Activated naive CD8-positive, alpha-beta T cell treated with anti-CD3 and anti-CD28 coated beads, Interleukin-2, amount 50 U/mL, for 24 hours (primary cell): ENCODE measurements around the gene POLR1E.
"Not testable (repeated sequence)": the region's sequence is repeated elsewhere in the genome, so short reads cannot be mapped to it uniquely, and the experiment has no call there.

Source experiments
- ATAC-seq: fragments of 150-1000 bp; cut with Tn5 transposase; one replicate; pipeline ENCODE4 v1.10.0; 2021
- DNase-seq: peaks from one replicate; pipeline ENCODE4 v3.0.0; 2021
- H3K27ac Mint-ChIP-seq: one replicate; pipeline ENCODE4 v1.8.0; 2021; ENCODE audit warnings: mild to moderate bottlenecking, mixed read lengths
- H3K27me3 Mint-ChIP-seq: one replicate; pipeline ENCODE4 v1.8.0; 2021; ENCODE audit warnings: mixed read lengths
- H3K36me3 Mint-ChIP-seq: one replicate; pipeline ENCODE4 v1.8.0; 2021; ENCODE audit warnings: low read depth, mixed read lengths
- H3K4me1 Mint-ChIP-seq: one replicate; pipeline ENCODE4 v1.8.0; 2021; ENCODE audit warnings: mixed read lengths
- H3K4me3 Mint-ChIP-seq: one replicate; pipeline ENCODE4 v1.8.0; 2021; ENCODE audit warnings: mild to moderate bottlenecking, moderate library complexity, mixed read lengths
- H3K9me3 Mint-ChIP-seq: one replicate; pipeline ENCODE4 v1.8.0; 2021; ENCODE audit warnings: mixed read lengths

Gene POLR1E

GRCh38 chr9:37474438-37474837, 11.3 kb upstream of the POLR1E start:
- H3K36me3 Mint-ChIP-seq: no peaks in the 10 kb centered on the region
- peaks cover 5% of the 10 kb centered on the region for H3K9me3 Mint-ChIP-seq
- DNase-seq (no peak), ATAC-seq (no peak)
- peaks cover 12% of the 10 kb centered on the region for H3K4me1 Mint-ChIP-seq
- peaks cover 14% of the 10 kb centered on the region for H3K27me3 Mint-ChIP-seq
- no peak overlapping the region for H3K4me3 Mint-ChIP-seq
- no peak overlapping the region for H3K27ac Mint-ChIP-seq

- H3K27me3 Mint-ChIP-seq: peaks cover 24% of the 10 kb centered on the region
- ATAC-seq (no peak), DNase-seq (no peak)
- H3K36me3 Mint-ChIP-seq: no peaks in the 10 kb centered on the region
- H3K9me3 Mint-ChIP-seq: peaks cover 5% of the 10 kb centered on the region
- no peak overlapping the region for H3K4me3 Mint-ChIP-seq
- H3K27ac Mint-ChIP-seq: no peak overlapping the region
- H3K4me1 Mint-ChIP-seq: peaks cover 14% of the 10 kb centered on the region
These were observed 8.8 kb upstream of the POLR1E start for GRCh38 chr9:37476930-37477329.

- H3K4me3 Mint-ChIP-seq, H3K36me3 Mint-ChIP-seq, H3K9me3 Mint-ChIP-seq, ATAC-seq, H3K27ac Mint-ChIP-seq, DNase-seq, H3K4me1 Mint-ChIP-seq: not testable (repeated sequence)
- H3K27me3 Mint-ChIP-seq: peaks cover 24% of the 10 kb centered on the region
These were observed 8.3 kb upstream of the POLR1E start for GRCh38 chr9:37477443-37477842.

GRCh38 chr9:37477987-37478619, 7.6 kb upstream of the POLR1E start:
- H3K4me3 Mint-ChIP-seq, H3K4me1 Mint-ChIP-seq, H3K9me3 Mint-ChIP-seq, H3K27ac Mint-ChIP-seq, ATAC-seq, DNase-seq, H3K36me3 Mint-ChIP-seq: not testable (repeated sequence)
- H3K27me3 Mint-ChIP-seq: peaks cover 24% of the 10 kb centered on the region

GRCh38 chr9:37480759-37481158, 5.0 kb upstream of the POLR1E start:
- Mint-ChIP-seq H3K9me3 (no peaks in the 10 kb centered on the region), H3K36me3 (no peaks in the 10 kb centered on the region), H3K4me1 (peaks cover 15% of the 10 kb centered on the region), H3K4me3 (no peak overlapping the region), H3K27me3 (peaks cover 24% of the 10 kb centered on the region), H3K27ac (no peak overlapping the region)
- ATAC-seq: no peak
- DNase-seq: no peak

- peaks cover 6% of the 10 kb centered on the region for H3K27me3 Mint-ChIP-seq
- DNase-seq (no peak), ATAC-seq (peak; percentile 0)
- no peaks in the 10 kb centered on the region for H3K9me3 Mint-ChIP-seq
- H3K4me3 Mint-ChIP-seq: peak overlapping the region; percentile 90
- peaks cover 34% of the 10 kb centered on the region for H3K36me3 Mint-ChIP-seq
- peaks cover 42% of the 10 kb centered on the region for H3K4me1 Mint-ChIP-seq
- peak overlapping the region; percentile 86 for H3K27ac Mint-ChIP-seq
These were observed 488 bp downstream of the POLR1E start for GRCh38 chr9:37486256-37486615.

- peaks cover 41% of the 10 kb centered on the region for H3K4me1 Mint-ChIP-seq
- peak overlapping the region; percentile 86 for H3K27ac Mint-ChIP-seq
- DNase-seq (no peak), ATAC-seq (no peak)
- peak overlapping the region; percentile 90 for H3K4me3 Mint-ChIP-seq
- H3K9me3 Mint-ChIP-seq: no peaks in the 10 kb centered on the region
- H3K27me3 Mint-ChIP-seq: peaks cover under 1% of the 10 kb centered on the region
- peaks cover 37% of the 10 kb centered on the region for H3K36me3 Mint-ChIP-seq
These were observed 1.1 kb downstream of the POLR1E start for GRCh38 chr9:37486616-37487548.

- DNase-seq: no peak
- H3K4me1 Mint-ChIP-seq: peaks cover 30% of the 10 kb centered on the region
- H3K9me3 Mint-ChIP-seq: no peaks in the 10 kb centered on the region
- H3K27ac Mint-ChIP-seq: no peak overlapping the region
- H3K27me3 Mint-ChIP-seq: no peaks in the 10 kb centered on the region
- H3K36me3 Mint-ChIP-seq: peaks cover 65% of the 10 kb centered on the region
- no peak overlapping the region for H3K4me3 Mint-ChIP-seq
- peak; percentile 21 for ATAC-seq
These were observed 6.2 kb downstream of the POLR1E start for GRCh38 chr9:37491939-37492338.

GRCh38 chr9:37495571-37495970, 9.8 kb downstream of the POLR1E start:
- no peaks in the 10 kb centered on the region for H3K9me3 Mint-ChIP-seq
- no peak overlapping the region for H3K4me3 Mint-ChIP-seq
- H3K36me3 Mint-ChIP-seq: peaks cover 71% of the 10 kb centered on the region
- H3K27me3 Mint-ChIP-seq: no peaks in the 10 kb centered on the region
- no peak for ATAC-seq
- H3K4me1 Mint-ChIP-seq: peaks cover 6% of the 10 kb centered on the region
- no peak overlapping the region for H3K27ac Mint-ChIP-seq
- DNase-seq: no peak

GRCh38 chr9:37496020-37496419, 10.3 kb downstream of the POLR1E start:
- Mint-ChIP-seq H3K36me3 (peaks cover 69% of the 10 kb centered on the region), H3K27me3 (no peaks in the 10 kb centered on the region), H3K4me1 (peaks cover 3% of the 10 kb centered on the region), H3K4me3 (no peak overlapping the region), H3K27ac (no peak overlapping the region), H3K9me3 (no peaks in the 10 kb centered on the region)
- ATAC-seq (no peak), DNase-seq (no peak)

- no peaks in the 10 kb centered on the region for H3K9me3 Mint-ChIP-seq
- H3K4me1 Mint-ChIP-seq: peaks cover 2% of the 10 kb centered on the region
- peaks cover 73% of the 10 kb centered on the region for H3K36me3 Mint-ChIP-seq
- no peak overlapping the region for H3K27ac Mint-ChIP-seq
- H3K27me3 Mint-ChIP-seq: no peaks in the 10 kb centered on the region
- no peak overlapping the region for H3K4me3 Mint-ChIP-seq
- ATAC-seq: no peak
- no peak for DNase-seq
These were observed 11.6 kb downstream of the POLR1E start for GRCh38 chr9:37497320-37497719.

GRCh38 chr9:37498457-37498856, 12.7 kb downstream of the POLR1E start:
- DNase-seq (no peak), ATAC-seq (no peak)
- H3K27me3 Mint-ChIP-seq: no peaks in the 10 kb centered on the region
- no peak overlapping the region for H3K4me3 Mint-ChIP-seq
- H3K27ac Mint-ChIP-seq: no peak overlapping the region
- peaks cover 74% of the 10 kb centered on the region for H3K36me3 Mint-ChIP-seq
- H3K9me3 Mint-ChIP-seq: no peaks in the 10 kb centered on the region
- H3K4me1 Mint-ChIP-seq: peaks cover 8% of the 10 kb centered on the region

- H3K9me3 Mint-ChIP-seq: no peaks in the 10 kb centered on the region
- H3K4me1 Mint-ChIP-seq: peaks cover 16% of the 10 kb centered on the region
- no peak overlapping the region for H3K27ac Mint-ChIP-seq
These were observed 13.5 kb downstream of the POLR1E start for GRCh38 chr9:37499297-37499696.

GRCh38 chr9:37501957-37502596, 16.3 kb downstream of the POLR1E start:
- Mint-ChIP-seq H3K27ac (no peak overlapping the region), H3K27me3 (no peaks in the 10 kb centered on the region), H3K9me3 (no peaks in the 10 kb centered on the region), H3K36me3 (peaks cover 68% of the 10 kb centered on the region), H3K4me3 (no peak overlapping the region), H3K4me1 (peaks cover 20% of the 10 kb centered on the region)
- DNase-seq: no peak
- no peak for ATAC-seq

More at GRCh38 chr9:37499297-37499696, 13.5 kb downstream of the POLR1E start:
- no peaks in the 10 kb centered on the region for H3K27me3 Mint-ChIP-seq
- no peak overlapping the region for H3K4me3 Mint-ChIP-seq
- H3K36me3 Mint-ChIP-seq: peaks cover 76% of the 10 kb centered on the region
- DNase-seq (no peak), ATAC-seq (no peak)

GRCh38 chr9:37503736-37504135, 18.0 kb downstream of the POLR1E start:
- peaks cover 20% of the 10 kb centered on the region for H3K4me1 Mint-ChIP-seq

More at GRCh38 chr9:37503736-37504135, 18.0 kb downstream of the POLR1E start:
- Mint-ChIP-seq H3K27me3 (no peaks in the 10 kb centered on the region), H3K9me3 (no peaks in the 10 kb centered on the region), H3K27ac (peak overlapping the region; percentile 60), H3K4me3 (peak overlapping the region; percentile 25), H3K36me3 (peaks cover 59% of the 10 kb centered on the region)
- ATAC-seq (peak; percentile 67), DNase-seq (no peak)
